ENCODE data around the gene HSD17B14. TPM values are rescaled to one million over a fixed set of nuclear protein-coding genes. Genes with fewer than 3 reads are reported as not detected.

The HSD17B14 gene
- total RNA-seq, 1 experiment from 2014 or later: 11.2 TPM

GRCh38 chr19:48814895-48815294, 21.4 kb downstream of the HSD17B14 start:
- H3K27ac Mint-ChIP-seq: no peak overlapping the region
- Histone ChIP-seq H3K27ac (ENCODE audit: insufficient read length, low read depth, low read length) (no peak overlapping the region), H3K4me2 (ENCODE audit: insufficient read depth, insufficient read length, low read length) (no peak overlapping the region), H2AK5ac (ENCODE audit: insufficient read length, low read length) (no peak overlapping the region), H2BK20ac (ENCODE audit: low read depth, low read length, poor library complexity, severe bottlenecking) (no peak overlapping the region), H4K91ac (ENCODE audit: insufficient read length, low read depth, low read length) (peak overlapping the region; percentile 89), H2BK15ac (ENCODE audit: low read depth, low read length) (no peak overlapping the region), H3K9me3 (ENCODE audit: control insufficient read depth, low read depth, low read length) (no peaks in the 10 kb centered on the region), H3K4me1 (ENCODE audit: insufficient read depth, low read length) (no peaks in the 10 kb centered on the region), H2BK120ac (ENCODE audit: low read depth, low read length, poor library complexity, severe bottlenecking) (no peak overlapping the region), H3K79me2 (ENCODE audit: insufficient read depth, low read length) (no peaks in the 10 kb centered on the region), H3K56ac (ENCODE audit: insufficient read length, low read depth, low read length) (no peak overlapping the region), H2BK12ac (ENCODE audit: insufficient read length, low read depth, low read length) (peak overlapping the region; percentile 71), H3K4ac (ENCODE audit: low read depth, low read length) (no peak overlapping the region), H4K8ac (replicated peaks; ENCODE audit: insufficient read length, low read depth, low read length) (no peak overlapping the region), H3K27me3 (ENCODE audit: insufficient read depth, low read length) (no peaks in the 10 kb centered on the region; the same call in 1 of the 2 replicates), H3K79me1 (ENCODE audit: insufficient read depth, low read depth, low read length, poor library complexity, severe bottlenecking) (no peaks in the 10 kb centered on the region), H3K14ac (ENCODE audit: insufficient read depth, low read length) (no peak overlapping the region; the same call in 1 of the 2 replicates), H2AFZ (ENCODE audit: low read length) (no peak overlapping the region), H2BK5ac (ENCODE audit: insufficient read length, low read length) (no peak overlapping the region), H3K9ac (ENCODE audit: extremely low read depth, insufficient read length, low read length) (no peak overlapping the region), H3K23ac (ENCODE audit: insufficient read length, low read depth, low read length) (no peak overlapping the region), H4K20me1 (ENCODE audit: control insufficient read depth, insufficient read depth, insufficient read length) (no peaks in the 10 kb centered on the region), H4K5ac (ENCODE audit: insufficient read length, low read depth, low read length) (no peak overlapping the region), H3K18ac (ENCODE audit: insufficient read length, low read depth, low read length) (no peak overlapping the region), H3K23me2 (ENCODE audit: insufficient read length, low read depth, low read length, poor library complexity, severe bottlenecking) (peaks cover 7% of the 10 kb centered on the region), H3T11ph (ENCODE audit: low read length) (no peak overlapping the region)
- H3K27me3 Mint-ChIP-seq (ENCODE audit: low read depth): peaks cover 19% of the 10 kb centered on the region
- H3K9me3 Mint-ChIP-seq: no peaks in the 10 kb centered on the region; a peak in 1 of 5 replicates
- no CpG with 5 or more reads among the region's 6 CpGs for WGBS (ENCODE audit: extremely low coverage, insufficient read length, low lambda C conversion rate)
- TF ChIP-seq, protein P1, sequence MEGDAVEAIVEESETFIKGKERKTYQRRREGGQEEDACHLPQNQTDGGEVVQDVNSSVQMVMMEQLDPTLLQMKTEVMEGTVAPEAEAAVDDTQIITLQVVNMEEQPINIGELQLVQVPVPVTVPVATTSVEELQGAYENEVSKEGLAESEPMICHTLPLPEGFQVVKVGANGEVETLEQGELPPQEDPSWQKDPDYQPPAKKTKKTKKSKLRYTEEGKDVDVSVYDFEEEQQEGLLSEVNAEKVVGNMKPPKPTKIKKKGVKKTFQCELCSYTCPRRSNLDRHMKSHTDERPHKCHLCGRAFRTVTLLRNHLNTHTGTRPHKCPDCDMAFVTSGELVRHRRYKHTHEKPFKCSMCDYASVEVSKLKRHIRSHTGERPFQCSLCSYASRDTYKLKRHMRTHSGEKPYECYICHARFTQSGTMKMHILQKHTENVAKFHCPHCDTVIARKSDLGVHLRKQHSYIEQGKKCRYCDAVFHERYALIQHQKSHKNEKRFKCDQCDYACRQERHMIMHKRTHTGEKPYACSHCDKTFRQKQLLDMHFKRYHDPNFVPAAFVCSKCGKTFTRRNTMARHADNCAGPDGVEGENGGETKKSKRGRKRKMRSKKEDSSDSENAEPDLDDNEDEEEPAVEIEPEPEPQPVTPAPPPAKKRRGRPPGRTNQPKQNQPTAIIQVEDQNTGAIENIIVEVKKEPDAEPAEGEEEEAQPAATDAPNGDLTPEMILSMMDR (conservative IDR thresholded peaks at IDR 0.05): peak; percentile 18; the same call in 2 of the 3 replicates
- peak; percentile 51 for DNase-seq
- no peaks in the 10 kb centered on the region for H3K36me3 Mint-ChIP-seq (ENCODE audit: insufficient read depth in 1 of 3, low read depth in 3 of 3)
- no peak overlapping the region; a peak in 1 of 5 replicates for H3K4me3 Mint-ChIP-seq
- H3K4me1 Mint-ChIP-seq: peaks cover 18 to 29% of the 10 kb centered on the region in 2 experiments

Measured in H9 (cell line).